ENCODE data around the gene GABRA6. TPM values are rescaled to one million over a fixed set of nuclear protein-coding genes. Genes with fewer than 3 reads are reported as not detected.

GABRA6 gene
- total and polyA plus RNA-seq, 2 of the 13 experiments (the other 11 are each of a cell fraction or from before 2014, with no cell fraction given) = not detected

DNA sequence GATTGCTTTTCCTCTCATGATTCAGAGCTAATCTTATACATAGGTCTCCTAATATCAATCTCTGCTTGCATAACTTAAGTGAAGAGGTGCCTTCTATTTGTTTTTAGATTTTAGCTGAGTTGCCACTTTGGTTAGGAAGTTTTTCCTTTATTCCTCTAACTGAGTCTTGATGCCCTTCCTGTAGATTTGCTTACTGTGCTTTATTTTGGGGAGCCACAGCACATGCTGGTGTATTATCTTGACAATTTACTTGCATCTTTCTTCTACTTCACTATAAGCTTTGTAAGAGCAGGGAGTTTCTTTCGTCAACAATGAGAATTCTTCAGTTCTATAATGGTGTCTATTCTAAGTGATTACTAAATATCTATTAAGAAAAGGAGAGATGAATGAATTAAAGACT lies 54.9 kb downstream of the GABRA6 start:
- Histone ChIP-seq H3K27ac (ENCODE audit: extremely low read length, insufficient read depth, low read length) (no peak overlapping the region), H3K9ac (ENCODE audit: insufficient read depth, low read depth, low read length) (no peak overlapping the region), H3K79me2 (ENCODE audit: insufficient read depth, low read length) (no peaks in the 10 kb centered on the region), H3K4me3 (replicated peaks in 1 of 3; ENCODE audit: insufficient read depth in 1 of 3, low read depth in 2 of 3, low read length in 3 of 3) (no peak overlapping the region), H3K9me3 (ENCODE audit: low read length) (peaks cover 4% of the 10 kb centered on the region; the same call in 1 of the 2 replicates), H4K20me1 (ENCODE audit: insufficient read depth, low read length) (no peaks in the 10 kb centered on the region), H3K4me1 (ENCODE audit: insufficient read depth, low read length) (no peaks in the 10 kb centered on the region), H3K36me3 (replicated peaks in 1 of 2; ENCODE audit: control insufficient read depth in 1 of 2, insufficient read depth in 2 of 2, low read length in 2 of 2) (no peaks in the 10 kb centered on the region), H2AFZ (ENCODE audit: low read length) (no peak overlapping the region), H3K4me2 (ENCODE audit: low read depth, low read length) (no peak overlapping the region), H3K27me3 (ENCODE audit: control insufficient read depth in 1 of 2, insufficient read depth in 2 of 2, low read length in 2 of 2) (no peaks in the 10 kb centered on the region)
- BruUV-seq (replicated peaks) = no TSS peak
- DNase-seq (ENCODE audit: low spot score) = no peak
- FAIRE-seq = no peak
- ChIA-PET CTCF (ENCODE audit: low intra/inter-chr PET ratio, low total read pairs) (no interaction called here), POLR2A (no interaction called here)
- ATAC-seq = no peak
- WGBS (ENCODE audit: low lambda C conversion rate) = 0% methylated on average over 1 of the region's 1 CpG
- intact Hi-C loops (cut with micrococcal nuclease; ENCODE audit: unreplicated experiment) = no loop called here
- TF ChIP-seq MAFK (conservative IDR thresholded peaks at IDR 0.05 in 1 of 2, IDR thresholded peaks at IDR 0.05 in 1 of 2; ENCODE audit: low read length in 2 of 2) (peak; percentile 35 to 63; a peak in 3 of 4 replicates), ZNF737 (CRISPR knock-in tag; IDR thresholded peaks at IDR 0.05; ENCODE audit: borderline replicate concordance) (no peak), MAFF (IDR thresholded peaks at IDR 0.05; ENCODE audit: low read depth, low read length) (peak; percentile 55)
- in situ Hi-C loops (cut with HindIII; ENCODE audit: extremely low pct_ligation_motif_present, low pct_unique_long_range_greater_than_20kb) = no loop called here

DNA sequence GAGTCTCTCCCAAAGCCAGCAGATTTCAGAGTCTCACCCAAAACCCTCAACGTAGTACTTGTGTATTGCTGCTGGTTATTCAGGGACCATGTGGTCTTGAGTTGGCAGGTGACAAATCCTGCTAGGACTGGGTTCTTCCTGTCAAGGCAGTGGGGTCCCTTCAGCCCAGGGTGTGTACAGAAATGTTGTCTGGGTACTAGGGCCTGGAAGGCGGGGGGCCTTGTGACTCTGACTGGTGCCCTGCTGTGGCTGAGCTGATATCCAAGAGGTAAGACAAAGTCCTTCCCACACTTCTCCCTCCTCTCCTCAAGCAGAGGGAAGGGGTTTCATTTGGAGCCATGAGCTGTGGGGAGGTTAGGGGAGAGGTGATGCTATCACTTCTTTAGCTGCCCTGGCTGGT lies 58.8 kb downstream of the GABRA6 start:
- H2AFZ ChIP-seq (ENCODE audit: low read length) = no peak overlapping the region
- no peaks in the 10 kb centered on the region for H3K79me2 ChIP-seq (ENCODE audit: insufficient read depth, low read length)
- DNase-seq (ENCODE audit: low spot score) (no peak), FAIRE-seq (no peak), ATAC-seq (no peak)
- intact Hi-C loops (cut with micrococcal nuclease; ENCODE audit: unreplicated experiment) = no loop called here
- H3K27ac ChIP-seq (ENCODE audit: extremely low read length, insufficient read depth, low read length) = no peak overlapping the region
- no peaks in the 10 kb centered on the region for H3K4me1 ChIP-seq (ENCODE audit: insufficient read depth, low read length)
- no TSS peak for BruUV-seq (replicated peaks)
- no peaks in the 10 kb centered on the region for H3K9me3 ChIP-seq (ENCODE audit: low read length)
- H3K4me2 ChIP-seq (ENCODE audit: low read depth, low read length) = no peak overlapping the region
- H4K20me1 ChIP-seq (ENCODE audit: insufficient read depth, low read length) = no peaks in the 10 kb centered on the region
- WGBS (ENCODE audit: low lambda C conversion rate) = 0% methylated on average over 1 of the region's 2 CpGs
- ChIA-PET POLR2A (no interaction called here), CTCF (ENCODE audit: low intra/inter-chr PET ratio, low total read pairs) (no interaction called here)
- no peaks in the 10 kb centered on the region; a peak in 1 of 5 replicates for H3K27me3 ChIP-seq (ENCODE audit: control insufficient read depth in 1 of 2, insufficient read depth in 2 of 2, low read length in 2 of 2)
- in situ Hi-C loops (cut with HindIII; ENCODE audit: extremely low pct_ligation_motif_present, low pct_unique_long_range_greater_than_20kb) = no loop called here
- H3K4me3 ChIP-seq (replicated peaks in 1 of 3; ENCODE audit: insufficient read depth in 1 of 3, low read depth in 2 of 3, low read length in 3 of 3) = no peak overlapping the region
- H3K9ac ChIP-seq (ENCODE audit: insufficient read depth, low read depth, low read length) = no peak overlapping the region
- no peaks in the 10 kb centered on the region for H3K36me3 ChIP-seq (replicated peaks in 1 of 2; ENCODE audit: control insufficient read depth in 1 of 2, insufficient read depth in 2 of 2, low read length in 2 of 2)
- TF ChIP-seq SRY (CRISPR knock-in tag; IDR thresholded peaks at IDR 0.05) (no peak), KDM4B (CRISPR knock-in tag; IDR thresholded peaks at IDR 0.05) (no peak), ZNF747 (CRISPR knock-in tag; IDR thresholded peaks at IDR 0.05; ENCODE audit: borderline replicate concordance) (no peak), EEA1 (CRISPR knock-in tag; IDR thresholded peaks at IDR 0.05; ENCODE audit: borderline replicate concordance) (no peak), MATR3 (CRISPR knock-in tag; IDR thresholded peaks at IDR 0.05) (no peak), PCBP1 (IDR thresholded peaks at IDR 0.05; ENCODE audit: borderline replicate concordance, low read depth, low read length) (no peak), MTF1 (CRISPR knock-in tag; IDR thresholded peaks at IDR 0.05) (no peak), NR1H2 (CRISPR knock-in tag; IDR thresholded peaks at IDR 0.05; ENCODE audit: borderline replicate concordance, low read depth) (no peak)
- TF ChIP-seq, protein P1, sequence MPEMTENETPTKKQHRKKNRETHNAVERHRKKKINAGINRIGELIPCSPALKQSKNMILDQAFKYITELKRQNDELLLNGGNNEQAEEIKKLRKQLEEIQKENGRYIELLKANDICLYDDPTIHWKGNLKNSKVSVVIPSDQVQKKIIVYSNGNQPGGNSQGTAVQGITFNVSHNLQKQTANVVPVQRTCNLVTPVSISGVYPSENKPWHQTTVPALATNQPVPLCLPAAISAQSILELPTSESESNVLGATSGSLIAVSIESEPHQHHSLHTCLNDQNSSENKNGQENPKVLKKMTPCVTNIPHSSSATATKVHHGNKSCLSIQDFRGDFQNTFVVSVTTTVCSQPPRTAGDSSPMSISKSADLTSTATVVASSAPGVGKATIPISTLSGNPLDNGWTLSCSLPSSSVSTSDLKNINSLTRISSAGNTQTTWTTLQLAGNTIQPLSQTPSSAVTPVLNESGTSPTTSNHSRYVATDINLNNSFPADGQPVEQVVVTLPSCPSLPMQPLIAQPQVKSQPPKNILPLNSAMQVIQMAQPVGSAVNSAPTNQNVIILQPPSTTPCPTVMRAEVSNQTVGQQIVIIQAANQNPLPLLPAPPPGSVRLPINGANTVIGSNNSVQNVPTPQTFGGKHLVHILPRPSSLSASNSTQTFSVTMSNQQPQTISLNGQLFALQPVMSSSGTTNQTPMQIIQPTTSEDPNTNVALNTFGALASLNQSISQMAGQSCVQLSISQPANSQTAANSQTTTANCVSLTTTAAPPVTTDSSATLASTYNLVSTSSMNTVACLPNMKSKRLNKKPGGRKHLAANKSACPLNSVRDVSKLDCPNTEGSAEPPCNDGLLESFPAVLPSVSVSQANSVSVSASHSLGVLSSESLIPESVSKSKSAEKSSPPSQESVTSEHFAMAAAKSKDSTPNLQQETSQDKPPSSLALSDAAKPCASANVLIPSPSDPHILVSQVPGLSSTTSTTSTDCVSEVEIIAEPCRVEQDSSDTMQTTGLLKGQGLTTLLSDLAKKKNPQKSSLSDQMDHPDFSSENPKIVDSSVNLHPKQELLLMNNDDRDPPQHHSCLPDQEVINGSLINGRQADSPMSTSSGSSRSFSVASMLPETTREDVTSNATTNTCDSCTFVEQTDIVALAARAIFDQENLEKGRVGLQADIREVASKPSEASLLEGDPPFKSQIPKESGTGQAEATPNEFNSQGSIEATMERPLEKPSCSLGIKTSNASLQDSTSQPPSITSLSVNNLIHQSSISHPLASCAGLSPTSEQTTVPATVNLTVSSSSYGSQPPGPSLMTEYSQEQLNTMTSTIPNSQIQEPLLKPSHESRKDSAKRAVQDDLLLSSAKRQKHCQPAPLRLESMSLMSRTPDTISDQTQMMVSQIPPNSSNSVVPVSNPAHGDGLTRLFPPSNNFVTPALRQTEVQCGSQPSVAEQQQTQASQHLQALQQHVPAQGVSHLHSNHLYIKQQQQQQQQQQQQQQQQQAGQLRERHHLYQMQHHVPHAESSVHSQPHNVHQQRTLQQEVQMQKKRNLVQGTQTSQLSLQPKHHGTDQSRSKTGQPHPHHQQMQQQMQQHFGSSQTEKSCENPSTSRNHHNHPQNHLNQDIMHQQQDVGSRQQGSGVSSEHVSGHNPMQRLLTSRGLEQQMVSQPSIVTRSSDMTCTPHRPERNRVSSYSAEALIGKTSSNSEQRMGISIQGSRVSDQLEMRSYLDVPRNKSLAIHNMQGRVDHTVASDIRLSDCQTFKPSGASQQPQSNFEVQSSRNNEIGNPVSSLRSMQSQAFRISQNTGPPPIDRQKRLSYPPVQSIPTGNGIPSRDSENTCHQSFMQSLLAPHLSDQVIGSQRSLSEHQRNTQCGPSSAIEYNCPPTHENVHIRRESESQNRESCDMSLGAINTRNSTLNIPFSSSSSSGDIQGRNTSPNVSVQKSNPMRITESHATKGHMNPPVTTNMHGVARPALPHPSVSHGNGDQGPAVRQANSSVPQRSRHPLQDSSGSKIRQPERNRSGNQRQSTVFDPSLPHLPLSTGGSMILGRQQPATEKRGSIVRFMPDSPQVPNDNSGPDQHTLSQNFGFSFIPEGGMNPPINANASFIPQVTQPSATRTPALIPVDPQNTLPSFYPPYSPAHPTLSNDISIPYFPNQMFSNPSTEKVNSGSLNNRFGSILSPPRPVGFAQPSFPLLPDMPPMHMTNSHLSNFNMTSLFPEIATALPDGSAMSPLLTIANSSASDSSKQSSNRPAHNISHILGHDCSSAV (CRISPR knock-in tag; IDR thresholded peaks at IDR 0.05; ENCODE audit: borderline replicate concordance) = no peak
